GM18511 (cell line): ENCODE results near the gene CD93.
A peak's percentile ranks its signal among the peaks of the same experiment; 100 is the strongest.

Experiments used
- ATAC-seq: cut with Tn5 transposase; IDR thresholded peaks from one replicate; pipeline ENCODE4 v1.9.1; 2021; ENCODE audit warnings: mild to moderate bottlenecking, moderate library complexity; ENCODE audit not compliant: unreplicated experiment

The CD93 gene

DNA sequence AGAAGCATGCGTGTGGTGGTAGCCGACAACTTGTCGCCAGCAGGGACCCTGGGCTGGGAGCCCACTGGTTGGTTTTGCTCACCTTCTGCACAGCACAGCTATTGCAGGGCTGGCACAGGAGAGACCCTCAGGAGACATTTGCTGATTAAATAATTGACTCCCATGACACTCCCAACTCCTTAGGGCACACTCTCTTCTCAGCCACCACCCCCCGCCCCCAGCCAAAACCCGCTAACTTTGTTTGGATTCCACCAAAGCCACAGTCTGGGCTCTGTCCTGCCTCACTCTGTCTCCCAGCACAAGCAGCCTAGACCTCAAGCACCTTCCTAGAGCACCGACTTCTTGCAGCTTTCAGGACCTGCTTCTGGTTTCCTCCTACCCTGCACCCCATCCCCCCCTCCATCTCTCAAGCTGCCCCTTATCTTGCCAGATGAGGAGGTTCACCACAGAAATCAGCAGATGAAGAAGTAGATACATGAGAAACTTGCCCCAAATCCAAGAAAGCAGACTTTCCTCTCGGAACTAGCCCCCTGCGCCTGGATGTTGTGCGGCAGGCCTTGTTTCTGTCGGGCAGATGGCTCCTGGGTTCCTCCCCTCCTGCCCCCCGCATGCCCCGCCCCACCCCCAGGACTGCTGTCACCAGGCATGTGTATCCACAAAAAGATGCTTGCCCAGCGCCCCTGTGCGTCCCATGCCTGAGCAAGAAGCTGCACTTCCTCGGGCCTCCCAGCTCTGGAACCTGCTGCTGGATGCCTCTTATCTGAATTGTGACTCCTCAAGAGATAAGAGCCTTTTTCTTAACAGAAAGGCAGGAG, 35.0 kb upstream of the CD93 start:
- no peak for ATAC-seq

DNA sequence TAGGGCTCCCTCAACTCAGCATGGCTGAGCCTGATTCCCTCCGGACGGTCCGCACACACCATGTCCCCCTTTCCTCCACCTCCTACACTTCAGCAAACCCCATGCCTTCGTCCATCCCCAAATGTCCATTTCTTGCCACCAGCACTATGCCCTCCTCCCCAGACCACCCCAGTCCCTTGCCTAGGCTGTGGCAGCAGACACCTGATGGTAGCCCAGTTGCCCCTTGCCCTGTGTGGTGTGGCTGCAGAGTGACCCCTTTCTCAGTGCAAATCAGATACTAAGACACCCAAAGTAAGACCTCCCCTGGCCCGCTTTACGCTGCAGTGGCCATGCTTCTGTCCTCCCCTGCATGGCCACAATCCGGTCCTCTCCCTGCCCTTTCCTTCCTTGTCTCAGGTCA, 34.1 kb upstream of the CD93 start:
- no peak for ATAC-seq

DNA sequence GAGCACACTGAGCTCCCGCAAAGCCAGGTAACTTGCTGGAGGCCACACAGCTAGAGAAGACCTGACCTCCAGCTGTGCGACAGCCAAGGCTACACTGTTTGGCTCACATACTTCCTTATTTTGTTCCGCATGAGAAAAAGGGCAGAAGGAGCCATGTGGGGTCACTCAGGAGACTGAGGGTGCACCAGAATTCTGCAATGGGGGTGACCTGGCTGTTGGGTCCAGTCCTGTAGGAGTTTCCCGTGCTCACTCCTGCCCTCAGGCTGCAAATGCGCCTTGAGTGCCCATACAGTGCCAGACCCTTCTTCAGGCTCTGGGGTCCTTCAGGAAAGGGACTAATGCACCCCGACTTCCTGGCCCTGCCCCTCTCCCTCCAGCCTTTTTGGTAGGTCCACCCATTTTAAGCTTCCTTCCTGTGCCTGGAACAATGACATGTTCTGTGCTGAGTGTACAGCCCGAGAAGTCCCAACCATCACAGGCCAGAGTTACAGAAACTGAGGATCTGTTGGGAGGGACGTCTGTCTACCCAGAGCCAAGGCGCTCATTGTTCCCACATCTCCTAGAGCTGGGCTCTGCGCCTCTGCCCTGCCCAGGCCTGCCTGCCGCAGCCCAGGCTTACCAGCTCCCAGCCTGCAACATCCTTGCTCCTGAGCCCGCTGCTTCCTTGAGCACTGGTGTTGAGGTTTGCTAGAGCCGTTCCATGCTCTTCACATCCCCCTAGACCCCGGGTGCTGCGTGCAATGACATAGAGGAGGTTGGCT, 33.5 kb upstream of the CD93 start:
- no peak for ATAC-seq

DNA sequence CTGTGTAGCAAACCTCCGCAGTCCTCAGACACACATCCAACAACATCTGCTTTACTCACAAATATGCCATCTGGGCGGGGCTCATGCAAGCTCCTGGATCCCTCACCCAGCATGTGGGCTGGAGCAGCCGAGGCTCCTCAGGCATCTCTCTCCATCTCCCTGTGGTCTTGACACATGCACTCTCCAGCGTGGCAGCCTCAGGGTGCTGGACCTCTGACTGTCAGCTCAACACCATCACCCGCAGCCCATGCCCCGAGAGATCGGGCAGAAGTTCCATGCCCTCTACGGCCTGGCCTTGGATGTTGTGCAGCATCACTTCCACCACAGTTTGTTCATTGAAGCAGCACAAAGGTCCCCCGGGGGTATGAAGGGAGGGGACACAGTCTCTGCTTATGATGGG, 32.6 kb upstream of the CD93 start:
- no peak for ATAC-seq

GRCh38 chr20:23118144-23118543, 32.0 kb upstream of the CD93 start:
- peak; percentile 54 for ATAC-seq

GRCh38 chr20:23117738-23118137, 31.6 kb upstream of the CD93 start:
- ATAC-seq, result no peak

GRCh38 chr20:23116311-23117089, 30.4 kb upstream of the CD93 start:
- ATAC-seq, result peak; percentile 40

DNA sequence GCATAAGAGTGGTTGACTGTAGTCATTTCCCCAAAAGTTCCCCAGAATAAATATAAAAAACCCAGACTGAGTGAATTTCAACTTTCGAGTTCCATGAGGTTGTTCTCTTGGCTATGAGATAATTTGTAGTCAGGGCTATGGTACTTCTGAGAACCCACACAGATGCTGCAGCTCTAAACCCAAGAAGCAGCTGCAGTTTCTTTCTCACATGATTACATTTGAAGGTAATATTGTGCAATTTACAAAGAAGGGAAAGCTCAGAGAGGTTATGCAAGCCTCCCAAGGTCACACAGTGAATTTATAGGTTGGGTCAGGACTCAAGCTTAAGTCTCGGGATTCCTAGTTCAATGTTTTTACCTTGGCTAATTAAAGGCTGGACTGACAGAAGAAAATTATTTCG, 29.7 kb upstream of the CD93 start:
- peak; percentile 53 for ATAC-seq

- no peak for ATAC-seq
These were observed 28.4 kb upstream of the CD93 start for GRCh38 chr20:23114448-23115082.

DNA sequence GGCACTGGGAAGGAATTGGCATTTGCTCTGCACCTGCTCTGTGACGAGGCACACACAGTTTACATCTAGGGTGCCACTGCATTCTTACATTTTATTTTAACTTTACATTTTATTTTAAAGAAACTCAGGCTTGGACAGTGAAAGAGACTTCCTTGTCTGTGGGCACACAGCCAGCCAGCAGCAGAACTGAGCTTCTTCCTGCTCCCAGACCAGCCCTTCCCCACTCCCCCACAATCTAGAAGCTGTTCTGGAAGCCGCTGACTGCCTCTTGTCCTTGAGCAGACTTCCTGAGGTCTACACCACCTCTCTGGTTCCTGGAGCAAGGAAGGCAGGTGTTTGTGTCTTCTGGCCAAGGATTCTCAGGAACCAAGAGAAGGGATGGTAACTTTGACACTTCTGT, 27.9 kb upstream of the CD93 start:
- no peak for ATAC-seq

DNA sequence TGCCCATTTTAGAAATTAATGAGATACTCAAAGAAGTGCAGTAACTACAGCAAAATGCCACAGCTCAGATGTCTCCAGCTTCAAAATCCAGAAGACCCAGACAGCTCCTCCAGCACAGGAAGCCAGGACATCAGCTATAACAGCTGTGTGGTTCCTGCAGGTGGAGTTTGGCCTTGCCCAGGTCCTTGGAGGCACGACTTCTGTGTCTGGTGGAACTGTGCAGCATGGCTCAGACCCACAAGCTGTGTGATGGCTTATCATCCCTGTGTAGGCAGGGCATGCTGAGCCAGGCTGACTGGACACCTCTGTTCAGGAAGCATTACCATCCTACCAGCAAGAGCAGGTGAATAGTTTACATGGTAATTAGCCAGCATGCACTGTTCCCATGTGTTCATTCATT, 26.5 kb upstream of the CD93 start:
- ATAC-seq, result no peak

- ATAC-seq, result no peak
These were observed 25.8 kb upstream of the CD93 start for GRCh38 chr20:23111944-23112342.

DNA sequence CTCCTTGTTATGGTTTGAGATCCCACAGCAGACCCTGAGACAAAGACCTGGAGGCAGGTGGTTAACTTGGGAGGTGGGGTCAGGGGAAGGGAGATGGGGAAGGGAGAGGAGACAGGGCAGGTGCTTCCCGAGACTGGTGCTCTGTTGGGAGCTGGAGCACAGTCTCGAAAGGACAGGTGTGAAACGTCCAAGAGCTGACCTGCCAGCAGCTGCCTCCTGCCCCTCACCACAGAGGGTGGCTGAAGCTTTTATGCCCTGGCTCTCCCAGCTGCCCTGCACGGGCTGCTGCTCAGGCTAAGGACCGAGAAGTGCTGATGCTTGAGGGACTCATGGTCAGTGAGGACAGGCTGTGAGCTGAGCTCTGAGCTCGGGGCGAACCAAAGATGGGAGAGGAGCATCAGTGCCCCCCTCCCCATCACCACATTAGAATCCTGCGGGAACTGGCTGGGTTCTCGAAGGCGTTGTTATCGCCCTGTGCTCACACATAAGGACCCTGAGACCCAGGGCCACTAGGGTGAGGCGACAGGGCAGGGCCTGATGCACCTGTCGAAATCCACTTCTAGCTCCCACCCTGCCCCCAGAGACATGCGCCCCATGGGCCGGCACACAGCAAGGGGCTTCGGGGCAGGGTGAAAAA, 25.3 kb upstream of the CD93 start:
- no peak for ATAC-seq

DNA sequence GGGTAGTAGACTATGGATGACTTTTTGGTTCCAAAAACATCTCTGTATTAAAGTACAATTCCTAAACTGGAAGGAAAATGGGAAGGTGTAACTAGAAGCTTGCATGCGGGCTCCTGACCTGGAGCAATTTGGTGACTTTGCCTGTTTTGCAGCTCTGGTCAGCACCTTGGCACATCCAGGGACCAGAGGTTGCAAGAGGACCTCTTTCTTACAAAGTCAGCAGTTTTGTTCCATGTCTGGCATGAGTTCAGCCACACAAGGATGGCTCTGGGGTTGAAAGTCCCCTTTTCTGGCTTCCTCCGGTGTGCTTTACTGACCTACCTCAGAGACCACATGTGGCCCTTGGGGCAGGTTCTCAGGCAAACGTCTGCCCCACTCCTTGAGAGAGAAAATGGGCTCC, 22.7 kb upstream of the CD93 start:
- ATAC-seq, result no peak

- no peak for ATAC-seq
These were observed 21.3 kb upstream of the CD93 start for GRCh38 chr20:23107466-23107865.

DNA sequence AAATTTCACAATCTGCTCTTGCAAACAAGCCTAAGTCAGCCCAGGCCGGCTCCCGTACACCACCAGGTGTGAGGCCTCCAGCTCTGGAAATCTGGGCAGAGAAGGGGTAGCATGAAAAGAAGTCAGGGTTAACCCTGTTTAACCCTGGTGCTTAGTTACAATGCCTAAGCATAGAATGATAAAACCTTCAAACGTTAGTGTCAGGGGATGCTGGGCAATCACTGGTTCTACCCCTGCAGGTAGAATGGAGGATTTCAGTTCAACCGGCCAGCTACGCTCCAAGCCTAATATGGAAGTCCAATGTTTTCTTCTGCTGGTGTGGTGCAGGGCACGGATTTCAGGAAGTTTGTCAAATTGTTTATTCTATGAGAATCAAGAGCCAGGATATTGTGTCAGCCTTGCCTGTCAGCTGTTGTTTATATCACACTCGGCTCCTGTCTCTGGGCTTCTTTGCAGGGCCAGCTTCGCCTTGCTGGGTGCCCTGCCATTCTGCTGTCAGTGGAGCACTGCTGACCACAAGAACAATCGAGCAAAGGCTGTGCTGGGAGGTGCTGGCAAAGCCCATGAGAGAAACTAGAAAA, 20.2 kb upstream of the CD93 start:
- ATAC-seq, result no peak

DNA sequence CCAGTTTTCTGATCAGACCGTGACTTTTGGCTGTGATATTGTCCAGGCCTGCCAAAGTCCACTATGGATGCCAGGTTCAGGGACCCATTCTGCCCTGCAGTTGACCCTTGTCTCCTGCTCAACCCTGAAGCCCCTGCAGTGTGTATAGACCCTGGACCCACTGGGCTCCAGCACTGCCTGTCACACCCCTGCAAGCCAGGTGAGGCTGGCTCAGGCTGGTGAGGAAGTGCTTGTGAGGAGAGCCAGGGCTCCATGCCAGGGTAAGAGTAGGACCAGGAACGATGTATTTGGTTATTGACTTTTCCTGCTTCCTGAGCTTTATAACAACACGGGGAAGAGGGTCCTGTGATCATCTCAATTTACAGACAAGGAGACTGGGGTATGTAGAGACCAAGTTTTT, 19.1 kb upstream of the CD93 start:
- no peak for ATAC-seq

DNA sequence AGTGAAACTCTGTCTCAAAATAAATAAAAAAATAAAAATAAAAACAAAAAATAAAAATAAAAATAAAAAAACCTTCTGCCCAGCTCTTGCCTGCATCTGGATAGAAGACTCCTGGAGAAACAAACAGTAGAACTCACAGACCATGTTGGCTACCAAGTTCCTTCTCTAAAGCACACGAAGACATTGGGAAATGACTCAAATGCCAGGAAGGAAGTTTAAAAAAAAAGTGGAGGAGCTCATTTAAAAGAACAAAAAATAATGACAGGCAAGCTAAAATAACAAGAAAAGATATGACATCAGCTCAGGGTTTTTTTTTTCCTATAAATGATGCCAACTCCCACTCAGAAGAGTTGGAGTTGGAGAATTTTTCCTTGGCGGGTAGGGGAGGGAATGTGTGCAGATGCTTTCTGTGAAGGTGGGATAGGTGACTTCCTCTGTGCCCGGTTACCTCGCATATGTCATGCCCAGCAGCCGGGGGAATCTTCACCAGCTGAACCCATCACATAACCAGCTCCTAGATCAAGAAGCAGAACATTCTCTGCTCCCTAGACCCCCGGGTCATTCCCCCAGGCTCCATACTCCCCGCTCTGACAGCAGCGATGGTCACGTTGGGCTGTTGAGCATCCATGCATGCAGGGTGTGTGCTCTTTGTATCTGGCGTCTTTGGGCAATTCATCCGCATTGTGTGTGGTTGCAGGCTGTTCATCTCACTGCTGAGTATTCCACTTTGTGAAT, 17.3 kb upstream of the CD93 start:
- ATAC-seq, result no peak

DNA sequence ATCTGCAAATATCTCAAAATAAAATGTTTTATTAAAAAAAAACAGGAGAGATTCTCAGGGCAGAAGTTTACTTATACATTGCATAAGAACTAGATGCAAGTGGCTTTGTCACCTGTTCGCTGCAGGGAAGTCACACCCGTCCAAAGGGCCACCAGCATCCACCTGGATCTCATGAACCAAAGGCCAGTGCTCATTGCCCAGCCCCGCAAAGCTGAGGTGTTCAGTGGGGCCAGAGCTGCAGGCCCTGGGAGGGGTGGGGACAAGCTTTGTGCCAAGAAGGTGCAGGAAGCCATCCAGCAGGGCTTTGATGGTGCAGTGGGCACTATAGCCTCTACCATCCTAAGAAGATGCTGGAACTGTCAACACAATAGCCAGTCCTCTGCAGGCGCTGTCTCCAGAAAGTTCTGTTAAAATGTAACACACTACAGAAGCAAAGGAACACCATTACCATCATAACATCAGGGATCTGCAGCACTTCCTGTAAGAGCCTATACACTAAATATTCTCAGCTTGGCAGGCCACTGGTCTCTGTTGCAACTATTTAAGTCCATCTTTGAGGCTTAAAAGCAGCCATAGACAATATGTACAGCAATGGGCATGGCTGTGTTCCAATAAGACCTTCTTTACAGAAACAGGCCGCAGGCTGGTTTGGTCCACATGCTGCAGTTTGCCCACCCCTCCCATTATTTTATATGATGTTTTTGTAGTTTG, 15.7 kb upstream of the CD93 start:
- ATAC-seq, result no peak
